ENCODE data around the gene ATE1. TPM values are rescaled to one million over a fixed set of nuclear protein-coding genes. Genes with fewer than 3 reads are reported as not detected.
"Not testable (repeated sequence)": the region's sequence is repeated elsewhere in the genome, so short reads cannot be mapped to it uniquely, and the experiment has no call there.

ATE1 gene
- total and polyA plus RNA-seq, 11 donors = 15.2 to 50.1 (median 39.9) TPM

- no peak overlapping the region for H3K27ac ChIP-seq
- no peaks in the 10 kb centered on the region for H3K27me3 ChIP-seq
- intact Hi-C loops (cut with DNase I) = no loop called here
- H3K9me3 ChIP-seq = peaks cover 0 to 20% (median 3%) of the 10 kb centered on the region in 12 donors
- TF ChIP-seq POLR2A (IDR thresholded peaks at IDR 0.05) (no peak), CTCF (IDR thresholded peaks at IDR 0.05) (no peak)
- no peak for ATAC-seq
- no peak overlapping the region for H3K4me3 ChIP-seq
- H3K4me1 ChIP-seq = peaks cover 0 to 5% (median 0%) of the 10 kb centered on the region in 12 donors
- H3K36me3 ChIP-seq = peaks cover 0 to 8% (median 0%) of the 10 kb centered on the region in 9 donors
- WGBS, 4 donors = 70 to 74% (median 72%) methylated on average over 4 of the region's 4 CpGs
- no peak for DNase-seq
Measured at GRCh38 chr10:121766426-121766825, 161.4 kb downstream of the ATE1 start.

DNA sequence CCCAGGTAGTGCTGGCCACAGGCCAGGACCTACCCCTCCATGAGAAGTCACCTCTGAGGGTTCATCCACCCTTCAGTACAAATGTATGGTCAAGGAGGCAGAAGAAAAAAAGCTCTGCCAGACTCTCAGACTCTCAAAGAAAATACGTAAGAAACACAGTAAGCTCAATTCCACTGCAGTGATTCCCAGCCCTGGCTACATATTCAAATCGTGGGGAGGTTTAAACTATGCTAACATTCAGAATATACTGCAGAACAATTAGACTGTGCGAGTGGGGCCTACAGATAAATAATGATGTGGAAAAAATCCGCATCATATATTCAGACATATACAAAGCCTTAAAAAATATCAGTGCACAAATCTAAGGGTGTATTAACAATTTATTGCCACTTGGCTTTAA, 162.6 kb downstream of the ATE1 start:
- no peak for ATAC-seq
- Histone ChIP-seq H3K27ac (no peak overlapping the region), H3K27me3 (no peaks in the 10 kb centered on the region), H3K4me1 (peaks cover 0 to 5% (median 0%) of the 10 kb centered on the region in 12 donors), H3K4me3 (no peak overlapping the region), H3K9me3 (peaks cover 0 to 28% (median 8%) of the 10 kb centered on the region in 12 donors), H3K36me3 (peaks cover 0 to 8% (median 0%) of the 10 kb centered on the region in 9 donors)
- intact Hi-C loops (cut with DNase I) = no loop called here
- 91 to 95% (median 92%) methylated on average over 4 of the region's 4 CpGs for WGBS, 4 donors
- TF ChIP-seq POLR2A (IDR thresholded peaks at IDR 0.05) (no peak), CTCF (IDR thresholded peaks at IDR 0.05) (no peak)
- DNase-seq = no peak

GRCh38 chr10:121764233-121764942, 163.4 kb downstream of the ATE1 start:
- Histone ChIP-seq H3K27ac (no peak overlapping the region), H3K4me3 (no peak overlapping the region), H3K4me1 (peaks cover 0 to 5% (median 0%) of the 10 kb centered on the region in 12 donors), H3K9me3 (peaks cover 0 to 36% (median 16%) of the 10 kb centered on the region in 12 donors), H3K27me3 (no peaks in the 10 kb centered on the region), H3K36me3 (peaks cover 0 to 8% (median 0%) of the 10 kb centered on the region in 9 donors)
- 80 to 84% (median 83%) methylated on average over 5 of the region's 5 CpGs for WGBS, 4 donors
- ATAC-seq (no peak), DNase-seq (no peak)
- intact Hi-C loops (cut with DNase I) = no loop called here
- TF ChIP-seq POLR2A (IDR thresholded peaks at IDR 0.05) (no peak), CTCF (IDR thresholded peaks at IDR 0.05) (no peak)

DNA sequence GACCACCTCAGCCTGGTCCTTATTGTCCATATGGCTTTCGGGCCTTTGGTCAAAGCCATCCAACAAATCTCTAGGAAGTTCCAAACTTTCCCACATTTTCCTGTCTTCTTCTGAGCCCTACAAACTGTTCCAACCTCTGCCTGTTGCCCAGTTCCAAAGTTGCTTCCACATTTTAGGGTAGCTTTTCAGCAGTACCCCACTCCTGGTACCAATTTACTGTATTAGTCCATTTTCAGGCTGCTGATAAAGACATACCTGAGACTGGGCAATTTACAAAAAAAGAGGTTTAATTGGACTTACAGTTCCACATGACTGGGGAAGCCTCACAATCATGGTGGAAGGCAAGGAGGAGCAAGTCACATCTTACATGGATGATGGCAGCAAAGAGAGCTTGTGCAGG, 170.6 kb downstream of the ATE1 start:
- H3K27ac ChIP-seq; DNase-seq; intact Hi-C loops (cut with DNase I); ATAC-seq; H3K27me3 ChIP-seq; H3K4me3 ChIP-seq; H3K36me3 ChIP-seq: not testable (repeated sequence)
- peaks cover 0 to 12% (median 4%) of the 10 kb centered on the region in 12 donors for H3K4me1 ChIP-seq
- peaks cover 0 to 59% (median 23%) of the 10 kb centered on the region in 12 donors for H3K9me3 ChIP-seq
- 97 to 100% (median 98%) methylated on average over 1 of the region's 1 CpG for WGBS, 4 donors

- H3K27me3 ChIP-seq; H3K36me3 ChIP-seq; H3K27ac ChIP-seq; ATAC-seq; H3K4me3 ChIP-seq; DNase-seq; intact Hi-C loops (cut with DNase I): not testable (repeated sequence)
- 96 to 99% (median 97%) methylated on average over 2 of the region's 2 CpGs for WGBS, 4 donors
- H3K4me1 ChIP-seq = peaks cover 0 to 12% (median 4%) of the 10 kb centered on the region in 12 donors
- peaks cover 0 to 54% (median 23%) of the 10 kb centered on the region in 12 donors for H3K9me3 ChIP-seq
Measured at GRCh38 chr10:121755496-121755895, 172.3 kb downstream of the ATE1 start.

All from heart left ventricle (tissue), 16 donors.